SH-SY5Y (cell line): ENCODE results near the gene WDFY3.

Source experiments
- GATA2 ChIP-seq: IDR thresholded peaks from 2 replicates; pipeline ENCODE4 v1.6.1; 2011; ENCODE audit warnings: mild to moderate bottlenecking, low read depth, low read length
- GATA3 ChIP-seq: IDR thresholded peaks from 2 replicates; pipeline ENCODE4 v1.6.1; 2011; ENCODE audit warnings: low read depth, mild to moderate bottlenecking, low read length, moderate library complexity

DNA sequence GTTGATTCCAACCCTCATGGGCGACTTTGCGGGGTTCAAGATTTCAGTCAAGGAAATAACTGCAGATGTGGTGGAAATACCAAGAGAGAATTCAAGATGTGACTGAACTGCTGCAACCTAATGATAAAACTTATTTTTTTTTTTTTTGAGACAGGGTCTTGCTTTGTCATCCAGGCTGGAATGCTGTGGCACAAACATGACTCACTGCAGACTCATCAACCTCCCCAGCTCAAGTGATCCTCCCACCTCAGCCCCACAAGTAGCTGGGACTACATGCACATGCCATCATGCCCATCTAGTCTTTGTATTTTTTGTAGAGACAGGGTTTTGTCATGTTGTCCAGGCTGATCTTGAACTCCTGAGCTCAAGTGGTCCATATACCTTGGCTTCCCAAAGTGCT lies 19.5 kb upstream of the WDFY3 start:
- TF ChIP-seq GATA2 = no peak
- no peak for TF ChIP-seq GATA3
